ENCODE measurements around the gene GRID1. TPM values are rescaled to one million over a fixed set of nuclear protein-coding genes. Genes with fewer than 3 reads are reported as not detected.
"Not testable (repeated sequence)": the region's sequence is repeated elsewhere in the genome, so short reads cannot be mapped to it uniquely, and the experiment has no call there.

GRID1 gene
- polyA plus RNA-seq, 1 of the 3 experiments (the other 2 are of a cell fraction) = 0.13 TPM

DNA sequence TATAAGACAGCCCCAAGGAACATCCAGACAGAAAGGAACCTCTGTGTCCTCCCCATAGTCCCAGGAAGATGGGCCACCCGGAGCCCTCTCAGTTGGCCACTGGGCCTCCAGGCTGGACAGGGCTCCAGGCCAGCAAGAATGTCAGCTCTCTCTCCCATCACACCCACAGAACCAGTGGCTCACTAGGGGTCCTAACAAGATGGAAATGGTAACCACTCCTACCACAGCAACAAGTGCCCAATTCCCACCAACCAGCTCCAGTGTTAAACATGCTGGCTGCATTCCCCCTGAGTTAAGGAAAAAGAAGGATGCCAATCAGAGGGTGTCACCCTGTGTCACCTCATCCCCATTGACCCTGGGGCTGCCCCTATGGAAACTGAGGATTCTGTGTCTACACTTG, 333.0 kb downstream of the GRID1 start:
- Histone ChIP-seq H3K9me2 (no peaks in the 10 kb centered on the region), H3K27ac (ENCODE audit: low read depth in 2 of 2, low read length in 1 of 2) (no peak overlapping the region), H3F3A (replicated peaks; ENCODE audit: insufficient read depth) (no peaks in the 10 kb centered on the region), H2AFZ (ENCODE audit: low read depth) (no peak overlapping the region), H3K79me2 (ENCODE audit: insufficient read depth) (no peaks in the 10 kb centered on the region), H4K20me1 (ENCODE audit: insufficient read depth) (no peaks in the 10 kb centered on the region), H3K4me3 (ENCODE audit: low read depth in 2 of 2, low read length in 1 of 2) (no peak overlapping the region), H3K36me3 (replicated peaks in 1 of 2; ENCODE audit: control insufficient read depth in 1 of 2, insufficient read depth in 2 of 2, low read length in 1 of 2) (no peaks in the 10 kb centered on the region), H3K27me3 (ENCODE audit: insufficient read depth) (no peaks in the 10 kb centered on the region), H3K9me3 (no peaks in the 10 kb centered on the region), H3K4me1 (ENCODE audit: control insufficient read depth in 1 of 2, insufficient read depth in 2 of 2, low read depth in 1 of 2, low read length in 1 of 2) (no peaks in the 10 kb centered on the region), H3K9ac (no peak overlapping the region), H3K4me2 (no peak overlapping the region)
- TF ChIP-seq EZH2phosphoT487 (IDR thresholded peaks at IDR 0.05; ENCODE audit: borderline replicate concordance, low read depth) (no peak), POLR2AphosphoS5 (IDR thresholded peaks at IDR 0.05; ENCODE audit: low read depth, low read length) (no peak), SMC3 (IDR thresholded peaks at IDR 0.05; ENCODE audit: low read depth, low read length) (no peak), MEF2A (IDR thresholded peaks at IDR 0.05; ENCODE audit: borderline replicate concordance, low read depth) (no peak), YY1 (IDR thresholded peaks at IDR 0.05; ENCODE audit: low read depth) (no peak), ELF1 (IDR thresholded peaks at IDR 0.05) (no peak), RCOR1 (IDR thresholded peaks at IDR 0.05; ENCODE audit: low read length) (no peak), RFX5 (IDR thresholded peaks at IDR 0.05; ENCODE audit: low read length) (no peak), RAD21 (IDR thresholded peaks at IDR 0.05; ENCODE audit: low read length) (no peak), SIN3A (IDR thresholded peaks at IDR 0.05; ENCODE audit: borderline replicate concordance, low read depth, low read length) (no peak)
- POLR2A ChIA-PET = no interaction called here
- no peak for DNase-seq
- 0% methylated on average over 1 of the region's 1 CpG for WGBS (ENCODE audit: low lambda C conversion rate)
- CTCF ChIA-PET = interaction anchor here (1.1 kb wide), 2 partner anchors 16 to 38 kb away, joined by 3 to 4 read pairs; no protein-coding TSS in a partner anchor

GRCh38 chr10:86032087-86032486, 334.5 kb downstream of the GRID1 start:
- DNase-seq = not testable (repeated sequence)

DNA sequence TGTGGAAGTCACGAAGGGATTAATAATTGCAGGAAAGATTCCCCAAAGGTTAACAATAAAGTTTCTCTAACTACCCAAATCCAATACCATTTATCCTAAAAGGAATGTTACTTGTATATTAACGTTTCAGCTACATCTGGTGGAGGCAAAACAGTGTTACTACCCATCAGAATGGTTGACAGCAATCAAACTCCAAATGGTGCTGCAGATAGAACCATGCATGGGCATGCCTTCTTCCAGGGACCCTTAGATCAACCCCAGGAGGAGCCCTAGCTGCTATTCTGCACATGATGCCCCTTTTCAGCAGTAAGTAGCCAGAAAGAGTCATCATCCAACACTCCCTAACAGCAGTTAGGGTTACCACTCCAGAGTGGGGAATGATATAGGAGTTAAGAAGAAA, 336.3 kb downstream of the GRID1 start:
- Histone ChIP-seq H3K79me2 (ENCODE audit: insufficient read depth) (no peaks in the 10 kb centered on the region), H3K9me2 (no peaks in the 10 kb centered on the region), H3K4me2 (no peak overlapping the region), H3K27ac (ENCODE audit: low read depth in 2 of 2, low read length in 1 of 2) (no peak overlapping the region), H3F3A (replicated peaks; ENCODE audit: insufficient read depth) (no peaks in the 10 kb centered on the region), H3K4me1 (ENCODE audit: control insufficient read depth in 1 of 2, insufficient read depth in 2 of 2, low read depth in 1 of 2, low read length in 1 of 2) (no peaks in the 10 kb centered on the region; a peak in 1 of 4 replicates), H3K9me3 (no peaks in the 10 kb centered on the region), H3K36me3 (replicated peaks in 1 of 2; ENCODE audit: control insufficient read depth in 1 of 2, insufficient read depth in 2 of 2, low read length in 1 of 2) (no peaks in the 10 kb centered on the region), H3K27me3 (ENCODE audit: insufficient read depth) (no peaks in the 10 kb centered on the region), H4K20me1 (ENCODE audit: insufficient read depth) (no peaks in the 10 kb centered on the region), H2AFZ (ENCODE audit: low read depth) (no peak overlapping the region), H3K9ac (no peak overlapping the region), H3K4me3 (ENCODE audit: low read depth in 2 of 2, low read length in 1 of 2) (no peak overlapping the region)
- TF ChIP-seq RAD21 (IDR thresholded peaks at IDR 0.05; ENCODE audit: low read length) = no peak
- TF ChIP-seq NRF1 (IDR thresholded peaks at IDR 0.05; ENCODE audit: low read depth, low read length) = no peak
- no peak for TF ChIP-seq SMC3 (IDR thresholded peaks at IDR 0.05; ENCODE audit: low read depth, low read length)
- no peak for TF ChIP-seq GABPA (IDR thresholded peaks at IDR 0.05; ENCODE audit: low read depth)
- no peak for TF ChIP-seq EP300 (IDR thresholded peaks at IDR 0.05; ENCODE audit: borderline replicate concordance in 1 of 2, low read depth in 1 of 2, low read length in 1 of 2)
- no peak for TF ChIP-seq IRF3 (IDR thresholded peaks at IDR 0.05; ENCODE audit: low read depth, low read length)
- TF ChIP-seq, protein P1, sequence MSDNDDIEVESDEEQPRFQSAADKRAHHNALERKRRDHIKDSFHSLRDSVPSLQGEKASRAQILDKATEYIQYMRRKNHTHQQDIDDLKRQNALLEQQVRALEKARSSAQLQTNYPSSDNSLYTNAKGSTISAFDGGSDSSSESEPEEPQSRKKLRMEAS (IDR thresholded peaks at IDR 0.05; ENCODE audit: low read depth) = no peak
- no peak for TF ChIP-seq USF2 (IDR thresholded peaks at IDR 0.05; ENCODE audit: borderline replicate concordance, low read depth, low read length)
- WGBS (ENCODE audit: low lambda C conversion rate) = 3% methylated on average over 2 of the region's 2 CpGs
- ChIA-PET CTCF (no interaction called here), POLR2A (no interaction called here)
- DNase-seq = no peak

More at GRCh38 chr10:86032087-86032486, 334.5 kb downstream of the GRID1 start:
- H3K9ac ChIP-seq; H4K20me1 ChIP-seq (ENCODE audit: insufficient read depth); POLR2A ChIA-PET; H3K4me1 ChIP-seq (ENCODE audit: control insufficient read depth in 1 of 2, insufficient read depth in 2 of 2, low read depth in 1 of 2, low read length in 1 of 2); H2AFZ ChIP-seq (ENCODE audit: low read depth); H3K4me2 ChIP-seq; H3K9me3 ChIP-seq; H3K27ac ChIP-seq (ENCODE audit: low read depth in 2 of 2, low read length in 1 of 2); H3K27me3 ChIP-seq (ENCODE audit: insufficient read depth); H3F3A ChIP-seq (replicated peaks; ENCODE audit: insufficient read depth); H3K9me2 ChIP-seq; H3K79me2 ChIP-seq (ENCODE audit: insufficient read depth); H3K4me3 ChIP-seq (ENCODE audit: low read depth in 2 of 2, low read length in 1 of 2); CTCF ChIA-PET; H3K36me3 ChIP-seq (replicated peaks in 1 of 2; ENCODE audit: control insufficient read depth in 1 of 2, insufficient read depth in 2 of 2, low read length in 1 of 2): not testable (repeated sequence)
- WGBS (ENCODE audit: low lambda C conversion rate) = 36% methylated on average over 4 of the region's 8 CpGs
